ENCODE measurements around the gene GGN. TPM values are rescaled to one million over a fixed set of nuclear protein-coding genes. Genes with fewer than 3 reads are reported as not detected.

GGN gene, protein sequence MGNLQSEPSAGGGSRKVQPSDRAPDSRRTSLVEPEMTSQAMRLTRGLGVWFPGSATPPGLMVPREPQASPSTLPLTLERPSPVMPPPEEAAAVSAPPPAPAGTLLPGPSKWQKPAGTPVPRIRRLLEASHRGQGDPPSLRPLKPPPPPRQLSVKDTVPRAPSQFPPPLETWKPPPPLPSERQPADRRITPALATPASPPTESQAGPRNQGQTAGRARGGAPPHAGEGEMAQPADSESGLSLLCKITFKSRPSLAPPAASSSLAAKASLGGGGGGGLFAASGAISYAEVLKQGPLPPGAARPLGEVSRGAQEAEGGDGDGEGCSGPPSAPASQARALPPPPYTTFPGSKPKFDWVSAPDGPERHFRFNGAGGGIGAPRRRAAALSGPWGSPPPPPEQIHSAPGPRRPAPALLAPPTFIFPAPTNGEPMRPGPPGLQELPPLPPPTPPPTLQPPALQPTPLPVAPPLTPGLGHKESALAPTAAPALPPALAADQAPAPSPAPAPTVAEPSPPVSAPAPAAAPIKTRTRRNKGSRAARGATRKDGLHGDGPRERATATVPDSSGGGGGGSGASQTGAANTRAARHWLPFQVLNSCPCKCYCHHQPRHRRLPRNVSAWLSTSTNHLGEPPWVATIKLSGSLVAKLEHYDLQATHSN
- 10 to 100 TPM in 1 of 4 donors, 1 to 10 TPM in 3; 2.5 to 10.1 (median 6.2) TPM for total RNA-seq

DNA sequence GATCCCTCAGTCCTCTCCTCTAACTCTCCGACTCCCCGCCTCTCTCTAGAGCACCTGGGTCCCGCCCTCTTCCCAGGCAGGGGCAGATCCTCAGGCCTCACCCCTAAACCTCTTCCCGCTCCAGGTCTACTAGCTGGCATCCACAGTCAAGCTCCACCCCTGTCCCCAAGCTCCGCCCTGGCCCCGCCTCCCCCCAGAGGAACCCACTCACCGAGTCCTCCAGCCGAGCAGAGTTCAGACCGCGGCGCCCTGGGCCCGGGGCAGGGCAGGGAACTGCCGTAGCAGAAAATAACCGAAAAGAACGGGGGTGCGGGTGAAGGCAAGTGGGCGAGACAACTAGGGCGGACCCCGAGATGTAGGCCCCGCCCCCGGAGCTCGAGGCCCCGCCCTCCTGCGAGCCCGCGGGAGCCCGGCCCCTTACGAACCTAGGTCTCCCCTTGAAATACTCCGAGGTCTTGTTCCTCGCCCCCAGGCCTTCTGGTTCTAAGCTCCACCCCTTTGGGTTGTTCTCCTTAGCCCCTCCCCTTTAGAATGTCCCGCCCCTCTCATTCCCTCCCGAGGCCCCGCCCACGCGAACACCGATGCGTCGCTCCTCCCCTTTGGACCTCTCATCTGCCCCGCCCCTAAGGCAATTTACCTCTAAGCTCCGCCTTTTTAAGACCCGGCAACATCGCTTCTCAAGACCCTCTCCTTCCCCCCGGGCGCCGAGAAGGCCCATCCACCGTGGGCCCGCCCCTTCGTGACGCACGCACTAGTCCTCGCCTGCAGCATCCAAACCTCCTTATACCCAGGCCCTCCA is at the start of gene GGN:
TSS of gene GGN (minus strand) at position 485 of the 799 bp plus-strand sequence. CDS start 773 bp downstream, outside the sequence.
- DNase-seq, result peak; percentile 74 to 95 (median 93)
- Histone ChIP-seq H3K4me3 (peak within 1 kb of the TSS; percentile 33 to 74 (median 50)), H3K9me3 (no peaks in the 10 kb centered on the region), H3K36me3 (peaks cover 0 to 21% (median 0%) of the 10 kb centered on the region in 3 donors), H3K27ac (peak within 1 kb of the TSS in 3 of 4 donors; percentile 70 to 95 (median 90)), H3K27me3 (no peaks in the 10 kb centered on the region), H3K4me1 (peaks cover 4 to 40% (median 27%) of the 10 kb centered on the region in 4 donors)
- TF ChIP-seq, protein P1, sequence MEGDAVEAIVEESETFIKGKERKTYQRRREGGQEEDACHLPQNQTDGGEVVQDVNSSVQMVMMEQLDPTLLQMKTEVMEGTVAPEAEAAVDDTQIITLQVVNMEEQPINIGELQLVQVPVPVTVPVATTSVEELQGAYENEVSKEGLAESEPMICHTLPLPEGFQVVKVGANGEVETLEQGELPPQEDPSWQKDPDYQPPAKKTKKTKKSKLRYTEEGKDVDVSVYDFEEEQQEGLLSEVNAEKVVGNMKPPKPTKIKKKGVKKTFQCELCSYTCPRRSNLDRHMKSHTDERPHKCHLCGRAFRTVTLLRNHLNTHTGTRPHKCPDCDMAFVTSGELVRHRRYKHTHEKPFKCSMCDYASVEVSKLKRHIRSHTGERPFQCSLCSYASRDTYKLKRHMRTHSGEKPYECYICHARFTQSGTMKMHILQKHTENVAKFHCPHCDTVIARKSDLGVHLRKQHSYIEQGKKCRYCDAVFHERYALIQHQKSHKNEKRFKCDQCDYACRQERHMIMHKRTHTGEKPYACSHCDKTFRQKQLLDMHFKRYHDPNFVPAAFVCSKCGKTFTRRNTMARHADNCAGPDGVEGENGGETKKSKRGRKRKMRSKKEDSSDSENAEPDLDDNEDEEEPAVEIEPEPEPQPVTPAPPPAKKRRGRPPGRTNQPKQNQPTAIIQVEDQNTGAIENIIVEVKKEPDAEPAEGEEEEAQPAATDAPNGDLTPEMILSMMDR (IDR thresholded peaks at IDR 0.05), result no peak
- TF ChIP-seq POLR2A (IDR thresholded peaks at IDR 0.05), result peak; percentile 74 to 77

DNA sequence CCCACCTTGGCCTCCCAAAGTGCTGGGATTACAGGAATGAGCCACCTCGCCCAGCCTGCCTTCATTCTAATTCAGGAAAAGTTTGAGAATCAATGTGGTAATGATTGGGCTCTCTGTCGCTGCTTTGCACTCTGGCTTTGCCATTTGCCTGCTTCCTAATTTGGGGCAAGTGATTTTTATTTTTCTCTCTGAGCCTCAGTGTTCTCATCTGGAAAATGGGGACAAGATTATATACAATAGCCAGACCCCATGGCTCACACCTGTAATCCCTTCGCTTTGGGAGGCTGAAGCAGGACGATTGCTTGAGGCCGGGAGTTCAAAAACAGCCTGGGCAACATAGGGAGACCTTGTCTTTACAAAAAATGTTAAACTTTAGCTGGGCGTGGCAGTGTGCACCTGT is 49.5 kb upstream of the GGN start:
- Histone ChIP-seq H3K27ac (no peak overlapping the region), H3K36me3 (no peaks in the 10 kb centered on the region), H3K27me3 (peaks cover 0 to 13% of the 10 kb centered on the region in 2 donors), H3K4me3 (no peak overlapping the region), H3K4me1 (no peaks in the 10 kb centered on the region), H3K9me3 (no peaks in the 10 kb centered on the region)
- DNase-seq, result no peak
- TF ChIP-seq POLR2A (IDR thresholded peaks at IDR 0.05), result no peak
- TF ChIP-seq, protein P1 (IDR thresholded peaks at IDR 0.05), result no peak

DNA sequence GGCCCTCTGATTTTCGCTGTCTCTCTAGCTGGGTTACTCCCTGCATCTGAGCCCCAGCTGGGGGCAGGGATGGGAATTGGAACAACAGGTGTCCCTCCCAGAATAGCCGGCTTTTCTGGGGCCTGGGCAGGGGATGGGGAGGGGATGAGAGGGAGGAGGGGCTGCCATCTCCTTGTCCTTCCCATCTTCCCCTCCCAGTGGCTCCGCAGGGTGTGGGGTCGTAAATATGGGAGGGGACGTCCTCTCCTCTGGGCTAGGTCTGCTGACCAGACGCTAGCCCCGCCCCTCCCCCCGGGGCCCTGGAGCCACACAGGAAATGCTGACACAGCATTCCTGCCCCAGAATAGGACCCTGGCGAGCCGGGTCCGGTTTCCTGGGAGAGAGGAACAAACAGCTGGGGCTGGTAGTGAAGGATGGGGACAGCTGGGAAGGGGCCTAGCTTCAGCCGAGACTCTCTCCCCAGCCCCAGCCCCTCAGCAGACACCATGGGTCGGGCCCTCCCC is 46.8 kb upstream of the GGN start:
- no peaks in the 10 kb centered on the region for H3K36me3 ChIP-seq
- no peak overlapping the region for H3K27ac ChIP-seq
- no peak overlapping the region for H3K4me3 ChIP-seq
- no peak for DNase-seq
- TF ChIP-seq POLR2A (IDR thresholded peaks at IDR 0.05), result no peak
- TF ChIP-seq, protein P1 (IDR thresholded peaks at IDR 0.05), result no peak
- H3K27me3 ChIP-seq, result peaks cover 0 to 13% of the 10 kb centered on the region in 2 donors
- H3K4me1 ChIP-seq, result no peaks in the 10 kb centered on the region
- H3K9me3 ChIP-seq, result no peaks in the 10 kb centered on the region

GRCh38 chr19:38433268-38433733 is 45.5 kb upstream of the GGN start, which contains the start of gene RYR1:
Gene RYR1, plus strand, starts transcription at chr19:38433691. Its CDS starts 139 bp downstream, at chr19:38433830.
- H3K4me1 ChIP-seq, result no peaks in the 10 kb centered on the region
- H3K27ac ChIP-seq, result no peak within 1 kb of the TSS
- TF ChIP-seq, protein P1 (IDR thresholded peaks at IDR 0.05), result no peak
- no peak for TF ChIP-seq POLR2A (IDR thresholded peaks at IDR 0.05)
- H3K9me3 ChIP-seq, result no peaks in the 10 kb centered on the region
- no peaks in the 10 kb centered on the region for H3K36me3 ChIP-seq
- H3K4me3 ChIP-seq, result peak within 1 kb of the TSS in 2 of 4 donors; percentile 18 to 23
- peaks cover 0 to 13% of the 10 kb centered on the region in 2 donors for H3K27me3 ChIP-seq
- peak in 2 of 3 donors; percentile 48 to 77 for DNase-seq

- Histone ChIP-seq H3K9me3 (no peaks in the 10 kb centered on the region), H3K36me3 (no peaks in the 10 kb centered on the region), H3K27ac (no peak overlapping the region), H3K4me1 (peaks cover 0 to 8% (median 0%) of the 10 kb centered on the region in 4 donors), H3K27me3 (peaks cover 0 to 13% of the 10 kb centered on the region in 2 donors), H3K4me3 (no peak overlapping the region)
- DNase-seq, result no peak
- no peak for TF ChIP-seq POLR2A (IDR thresholded peaks at IDR 0.05)
- TF ChIP-seq, protein P1 (IDR thresholded peaks at IDR 0.05), result no peak
Measured at GRCh38 chr19:38430931-38431330, 43.1 kb upstream of the GGN start.

All from Peyer's patch (tissue), 4 donors.